GM21526 (cell line): ENCODE results near the gene TBC1D5.

ENCODE experiments used
- ATAC-seq: cut with Tn5 transposase; IDR thresholded peaks from one replicate; pipeline ENCODE4 v1.9.1; 2021; ENCODE audit warnings: moderate library complexity; ENCODE audit not compliant: unreplicated experiment, low FRiP score

Gene TBC1D5

DNA sequence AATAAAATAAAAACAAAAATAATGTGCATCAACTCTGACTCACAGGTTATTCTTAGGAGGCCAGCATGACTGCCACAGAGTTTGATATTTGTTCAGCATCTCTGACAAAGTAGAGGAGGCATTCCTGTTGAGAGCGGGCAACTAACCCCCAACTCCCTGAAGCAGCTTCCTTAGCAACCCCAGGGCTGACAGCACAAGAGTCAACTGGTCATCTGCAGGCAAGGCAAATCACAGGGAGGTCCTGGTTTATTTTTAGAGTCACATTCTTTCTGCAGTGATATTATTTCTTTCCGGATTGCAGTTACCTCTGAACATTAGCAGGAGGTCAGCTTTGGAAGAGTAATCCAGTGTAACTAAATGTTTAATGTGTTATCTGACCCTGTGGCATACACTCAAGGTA lies 584.7 kb downstream of the TBC1D5 start:
- ATAC-seq = no peak

- ATAC-seq = no peak
These were observed 585.6 kb downstream of the TBC1D5 start for GRCh38 chr3:17156864-17157263.

DNA sequence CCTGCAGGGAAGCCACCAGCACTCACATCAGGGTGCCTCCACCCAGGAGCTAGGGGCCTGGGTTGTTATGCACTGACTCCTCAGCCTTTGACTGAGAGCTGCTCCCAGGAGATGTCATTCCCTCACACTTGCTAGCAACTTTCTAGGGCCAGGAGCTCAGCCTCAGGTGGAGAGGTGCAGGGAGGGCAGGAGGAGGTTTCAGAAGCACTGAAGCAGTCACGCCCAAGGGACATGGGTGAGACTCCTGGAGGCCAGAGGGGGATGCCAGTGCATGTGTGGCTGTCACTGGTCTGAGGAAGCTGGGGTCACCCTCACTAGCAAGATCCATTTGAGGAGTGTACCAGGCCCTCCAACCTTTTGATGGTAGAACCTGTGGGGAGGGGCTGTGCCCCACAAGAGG lies 586.5 kb downstream of the TBC1D5 start:
- no peak for ATAC-seq

- no peak for ATAC-seq
These were observed 587.5 kb downstream of the TBC1D5 start for GRCh38 chr3:17154941-17155340.

DNA sequence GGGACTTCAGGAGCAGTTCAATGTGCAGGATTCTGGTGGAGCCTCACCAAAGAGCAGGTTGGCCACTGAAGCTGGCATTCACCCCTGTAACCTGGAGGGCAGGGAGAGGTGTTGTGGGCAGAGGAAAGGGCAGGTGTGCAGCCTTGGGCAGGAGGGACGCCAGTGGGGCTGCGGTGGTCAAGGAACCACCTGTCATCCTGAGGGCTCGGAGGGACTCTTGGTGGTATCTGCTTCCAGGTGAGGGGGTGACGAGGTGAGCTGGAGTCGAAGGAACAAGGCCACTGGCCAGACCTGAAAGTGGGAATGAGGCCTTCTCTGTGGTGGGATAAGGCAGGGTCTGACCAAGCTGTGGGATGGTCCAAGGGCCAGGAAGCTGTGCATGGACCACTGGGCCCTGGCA lies 588.2 kb downstream of the TBC1D5 start:
- no peak for ATAC-seq

GRCh38 chr3:17153209-17153608 lies 589.2 kb downstream of the TBC1D5 start:
- no peak for ATAC-seq

DNA sequence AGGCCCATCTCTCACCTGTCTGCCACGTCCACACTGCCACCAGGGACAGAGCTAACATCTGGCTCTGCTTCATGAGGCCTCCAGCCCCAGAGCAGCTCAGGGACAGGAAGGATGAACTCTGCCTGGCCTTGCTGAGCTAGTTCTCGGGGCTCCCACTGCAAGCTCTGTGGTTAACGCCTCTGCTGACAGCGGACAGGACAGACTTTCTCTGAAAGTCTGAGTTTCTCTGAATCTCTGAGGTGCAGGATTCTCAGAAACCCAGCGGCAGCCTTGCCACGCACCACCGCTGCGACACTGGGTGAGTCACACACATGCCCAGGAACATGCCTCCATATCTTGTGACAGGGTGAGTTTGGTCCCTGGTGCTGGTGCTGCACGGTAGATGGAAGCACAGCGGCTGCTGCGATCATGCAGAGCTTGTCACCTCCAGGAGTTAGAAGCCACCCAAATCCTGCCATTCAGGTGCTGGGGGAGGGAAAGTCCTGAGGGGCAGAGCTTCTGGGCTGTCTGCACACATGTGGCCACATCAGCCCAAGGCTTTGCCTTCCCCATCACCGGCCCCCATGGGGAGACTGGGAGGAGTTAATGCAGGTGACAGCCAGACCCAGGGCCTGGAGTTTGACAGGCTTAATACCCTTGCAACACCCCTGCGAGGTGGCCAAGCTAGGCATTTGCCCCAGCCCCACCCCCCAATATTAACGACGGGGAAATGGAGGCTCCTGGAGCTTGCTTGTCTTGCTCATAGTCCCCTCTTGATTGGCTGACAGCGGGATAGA lies 590.6 kb downstream of the TBC1D5 start:
- peak; percentile 98 for ATAC-seq

GRCh38 chr3:17149076-17149475 lies 593.4 kb downstream of the TBC1D5 start:
- ATAC-seq = no peak

DNA sequence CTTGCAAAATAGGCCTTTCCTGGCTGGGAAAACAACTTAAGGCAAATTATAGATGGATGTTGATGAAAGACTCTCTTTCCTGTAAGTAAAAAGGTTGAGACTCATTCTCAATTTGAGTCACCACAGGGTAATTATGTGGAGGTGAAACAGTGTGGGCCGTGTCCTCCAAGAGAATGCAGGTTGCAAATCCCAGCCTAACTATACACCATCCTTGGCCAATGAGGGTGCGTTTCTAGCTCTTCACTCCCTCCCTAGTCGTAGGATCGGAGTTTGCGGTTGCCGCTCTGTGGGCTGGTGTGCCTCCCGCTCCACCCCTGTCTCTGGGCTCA lies 597.8 kb downstream of the TBC1D5 start:
- no peak for ATAC-seq

DNA sequence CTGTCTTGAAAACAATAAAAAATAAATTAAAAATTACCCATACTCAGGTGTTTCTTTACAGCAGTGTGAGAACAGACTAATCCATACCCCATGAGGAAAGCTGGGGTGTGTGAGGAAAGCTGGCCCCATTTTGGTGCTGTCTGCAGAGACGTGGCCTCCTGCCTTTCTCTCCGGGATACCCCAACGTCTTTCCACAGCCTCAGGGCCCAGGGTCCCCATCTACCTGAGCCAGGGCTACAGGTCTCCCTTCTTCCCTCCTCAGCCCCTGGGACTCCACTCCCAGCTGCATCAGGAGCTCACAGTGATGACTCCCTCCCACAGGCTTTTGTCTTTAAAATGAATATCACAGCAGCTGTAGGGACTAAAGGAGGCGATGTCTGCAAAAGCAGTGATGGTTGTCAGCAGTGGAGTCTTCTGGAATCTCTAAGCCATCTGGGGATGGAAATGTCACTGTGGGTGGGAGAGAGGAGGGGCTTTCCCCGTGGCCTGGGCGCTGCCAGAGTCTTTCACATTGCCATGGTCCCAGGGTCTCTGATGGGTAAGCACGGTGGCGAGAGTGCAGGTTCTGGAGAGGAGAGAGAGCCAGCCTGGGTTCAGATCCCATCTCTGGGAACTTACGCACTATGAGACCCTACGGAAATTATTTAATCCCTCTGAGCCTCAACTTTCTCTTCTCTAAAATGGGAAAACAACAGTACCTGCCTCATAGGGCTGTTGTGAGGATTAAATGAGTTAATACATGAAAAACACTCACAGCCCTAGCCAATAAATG lies 598.4 kb downstream of the TBC1D5 start:
- ATAC-seq = no peak

- no peak for ATAC-seq
These were observed 599.9 kb downstream of the TBC1D5 start for GRCh38 chr3:17142516-17142915.

- no peak for ATAC-seq
These were observed 600.7 kb downstream of the TBC1D5 start for GRCh38 chr3:17141699-17142098.

GRCh38 chr3:17140670-17141505 lies 601.5 kb downstream of the TBC1D5 start:
- ATAC-seq = no peak

- no peak for ATAC-seq
These were observed 604.0 kb downstream of the TBC1D5 start for GRCh38 chr3:17138246-17139039.

DNA sequence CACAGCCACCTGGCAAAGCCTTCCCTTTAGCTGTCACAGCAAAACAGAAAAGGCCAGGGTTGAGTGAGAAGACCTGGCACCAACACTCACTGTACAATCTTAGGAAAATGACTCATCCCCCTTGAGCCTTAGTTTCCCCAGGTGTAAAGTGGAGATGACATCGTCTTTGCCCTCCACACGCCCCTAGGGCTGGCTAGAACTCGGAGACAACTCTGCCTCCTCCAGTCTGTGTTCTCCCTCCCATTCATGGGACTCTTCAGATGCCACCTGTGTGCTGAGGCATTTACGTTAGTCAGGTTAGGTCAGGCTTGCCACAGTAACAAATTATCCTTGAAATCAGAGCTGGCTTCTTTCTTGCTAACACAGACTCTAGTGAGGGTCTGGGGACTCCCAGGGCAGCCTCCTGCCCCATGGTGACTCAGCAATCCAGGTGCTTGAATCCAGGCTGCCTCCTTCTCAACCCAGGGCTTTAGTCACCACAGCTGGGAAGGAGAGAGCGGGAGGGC lies 605.1 kb downstream of the TBC1D5 start:
- ATAC-seq = no peak

DNA sequence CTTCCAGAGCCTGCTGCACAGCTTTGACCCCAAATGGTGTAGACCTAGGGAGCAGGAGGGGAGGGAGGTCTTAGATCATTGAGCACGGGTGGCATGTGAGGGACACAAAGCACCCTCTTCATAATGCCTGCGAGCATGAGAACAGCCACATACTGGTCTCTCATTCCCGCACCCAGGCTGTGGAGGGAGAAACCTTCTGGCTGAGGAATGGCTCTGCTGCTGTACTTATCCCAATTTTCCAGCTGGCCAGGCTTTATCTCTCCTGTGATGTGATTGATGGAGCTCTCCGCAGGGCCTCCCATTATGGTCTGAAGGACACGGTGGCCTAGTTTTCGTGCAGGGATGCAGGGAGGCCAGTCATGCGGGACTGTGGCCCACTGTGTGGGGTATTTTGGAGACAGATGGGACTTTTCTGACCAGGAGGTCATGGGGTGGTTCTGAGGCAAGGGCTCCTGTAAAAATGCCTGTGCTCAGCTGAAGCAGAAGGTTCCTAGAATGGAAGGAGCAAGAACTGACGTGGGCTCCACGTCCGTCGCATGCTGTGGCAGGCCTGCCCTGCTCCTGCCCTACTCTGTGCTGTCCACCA lies 606.2 kb downstream of the TBC1D5 start:
- ATAC-seq = no peak

- ATAC-seq = no peak
These were observed 606.7 kb downstream of the TBC1D5 start for GRCh38 chr3:17135696-17136095.

GRCh38 chr3:17133632-17134545 lies 608.5 kb downstream of the TBC1D5 start:
- no peak for ATAC-seq
